SK-N-SH treated with all-trans-retinoic acid at 6 μM for 48 hours (cell line): Measurements from ENCODE around the gene OLA1.

ENCODE experiments used
- ATAC-seq: fragments of 200-7000 bp; cut with Tn5 transposase; 3 replicates; pipeline ENCODE4 v1.9.1; 2020; ENCODE audit warnings: mild to moderate bottlenecking, moderate library complexity
- ARNTL ChIP-seq: fragments of 450-650 bp; formaldehyde crosslinking; IDR thresholded peaks from 2 replicates; pipeline ENCODE4 v1.5.0; 2020; ENCODE audit warnings: low read depth, mild to moderate bottlenecking, moderate library complexity, borderline replicate concordance
- BACH2 ChIP-seq: fragments of 250-450 bp; sonication (Bioruptor Pico); IDR thresholded peaks from 2 replicates; pipeline ENCODE4 v1.9.0; 2021; ENCODE audit warnings: mild to moderate bottlenecking, borderline replicate concordance
- CREB5 ChIP-seq: fragments of 250-450 bp; sonication (Bioruptor Pico); IDR thresholded peaks from 2 replicates; pipeline ENCODE4 v1.5.1; 2020; ENCODE audit warnings: low read depth, mild to moderate bottlenecking, moderate library complexity
- CSDC2 ChIP-seq: fragments of 250-450 bp; sonication (Bioruptor Pico); IDR thresholded peaks from 2 replicates; pipeline ENCODE4 v1.5.0; 2020; ENCODE audit warnings: mild to moderate bottlenecking, moderate library complexity
- CSRNP3 ChIP-seq: fragments of 250-450 bp; sonication (Bioruptor Pico); IDR thresholded peaks from 2 replicates; pipeline ENCODE4 v1.5.1; 2021; ENCODE audit warnings: mild to moderate bottlenecking, moderate library complexity
- ESRRG ChIP-seq: fragments of 250-450 bp; sonication (Bioruptor Pico); IDR thresholded peaks from 2 replicates; pipeline ENCODE4 v1.6.1; 2021; ENCODE audit warnings: mild to moderate bottlenecking
- GLIS3 ChIP-seq: fragments of 250-450 bp; sonication (Bioruptor Pico); IDR thresholded peaks from 2 replicates; pipeline ENCODE4 v1.5.0; 2020; ENCODE audit warnings: mild to moderate bottlenecking, moderate library complexity
- ISL1 ChIP-seq: fragments of 250-450 bp; sonication (Bioruptor Pico); IDR thresholded peaks from 2 replicates; pipeline ENCODE4 v2.1.2; 2022; ENCODE audit warnings: mild to moderate bottlenecking, moderate library complexity
- OSR1 ChIP-seq: fragments of 250-450 bp; sonication (Bioruptor Pico); IDR thresholded peaks from 2 replicates; pipeline ENCODE4 v1.8.0; 2022; ENCODE audit warnings: moderate library complexity, mild to moderate bottlenecking, inconsistent platforms
- PPARA ChIP-seq: fragments of 250-450 bp; sonication (Bioruptor Pico); IDR thresholded peaks from 2 replicates; pipeline ENCODE4 v1.5.0; 2020; ENCODE audit warnings: mild to moderate bottlenecking, borderline replicate concordance
- RARB ChIP-seq: fragments of 250-450 bp; sonication (Bioruptor Pico); IDR thresholded peaks from 2 replicates; pipeline ENCODE4 v1.8.0; 2021; ENCODE audit warnings: mild to moderate bottlenecking, moderate library complexity
- SNAI2 ChIP-seq: fragments of 250-450 bp; sonication (Bioruptor Pico); IDR thresholded peaks from 2 replicates; pipeline ENCODE4 v1.5.0; 2020; ENCODE audit warnings: mild to moderate bottlenecking, moderate library complexity
- TCF4 ChIP-seq: fragments of 250-450 bp; sonication (Bioruptor Pico); IDR thresholded peaks from 2 replicates; pipeline ENCODE4 v1.8.0; 2021; ENCODE audit warnings: mild to moderate bottlenecking, moderate library complexity, borderline replicate concordance
- TOX ChIP-seq: fragments of 250-450 bp; sonication (Bioruptor Pico); IDR thresholded peaks from 2 replicates; pipeline ENCODE4 v1.8.0; 2021; ENCODE audit warnings: mild to moderate bottlenecking, moderate library complexity, borderline replicate concordance
- TSHZ2 ChIP-seq: fragments of 250-450 bp; sonication (Bioruptor Pico); IDR thresholded peaks from 2 replicates; pipeline ENCODE4 v1.5.0; 2020; ENCODE audit warnings: mild to moderate bottlenecking, moderate library complexity
- ZC3H10 ChIP-seq: fragments of 250-450 bp; sonication (Bioruptor Pico); IDR thresholded peaks from 2 replicates; pipeline ENCODE4 v1.5.1; 2021; ENCODE audit warnings: mild to moderate bottlenecking, moderate library complexity
- ZFP3 ChIP-seq: fragments of 250-450 bp; sonication (Bioruptor Pico); IDR thresholded peaks from 2 replicates; pipeline ENCODE4 v1.5.0; 2020; ENCODE audit warnings: mild to moderate bottlenecking, moderate library complexity
- ZFP30 ChIP-seq: fragments of 450-650 bp; formaldehyde crosslinking; IDR thresholded peaks from 2 replicates; pipeline ENCODE4 v1.5.0; 2022; ENCODE audit warnings: mild to moderate bottlenecking, moderate library complexity
- ZNF70 ChIP-seq: fragments of 450-650 bp; formaldehyde crosslinking; IDR thresholded peaks from 2 replicates; pipeline ENCODE4 v1.5.0; 2020; ENCODE audit warnings: mild to moderate bottlenecking, moderate library complexity
- ZNF8 ChIP-seq: fragments of 450-650 bp; formaldehyde crosslinking; IDR thresholded peaks from 2 replicates; pipeline ENCODE4 v1.5.0; 2020; ENCODE audit warnings: mild to moderate bottlenecking, moderate library complexity
- TF ChIP-seq, protein P1 (sequence below): fragments of 250-450 bp; sonication (Bioruptor Pico); IDR thresholded peaks from 2 replicates; pipeline ENCODE4 v1.8.0; 2020; ENCODE audit warnings: mild to moderate bottlenecking, moderate library complexity, borderline replicate concordance

Gene OLA1

GRCh38 chr2:174148833-174149232, 99.5 kb downstream of the OLA1 start:
- TF ChIP-seq ZNF70 (CRISPR knock-in tag) (no peak), ESRRG (no peak), CSRNP3 (no peak), ISL1 (CRISPR knock-in tag) (no peak), TSHZ2 (CRISPR knock-in tag) (no peak), TOX (CRISPR knock-in tag) (no peak)
- TF ChIP-seq, all 23 proteins: peak for 0

DNA sequence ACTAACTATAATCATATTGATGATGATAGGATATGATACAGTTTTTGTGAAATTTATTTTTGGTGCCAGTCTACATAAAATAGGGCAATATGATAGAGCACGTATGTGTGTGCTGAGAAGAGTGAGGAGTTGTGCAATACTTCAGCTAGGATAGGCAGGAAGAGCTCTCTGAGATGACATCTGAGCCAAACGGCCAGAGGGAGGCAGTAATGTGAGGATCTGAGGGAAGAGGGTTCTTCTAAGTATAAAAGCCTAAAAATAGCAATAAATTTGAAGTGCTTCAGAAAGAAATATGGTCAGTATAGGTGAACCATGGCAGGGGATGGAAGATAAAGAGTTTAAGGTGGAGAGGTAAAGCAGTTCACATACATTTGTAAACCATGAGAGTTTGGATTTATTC, 102.5 kb downstream of the OLA1 start:
- no peak for TF ChIP-seq ZFP30 (CRISPR knock-in tag)
- TF ChIP-seq ZC3H10 (CRISPR knock-in tag): no peak
- TF ChIP-seq TCF4 (CRISPR knock-in tag): no peak
- no peak for TF ChIP-seq CSRNP3
- TF ChIP-seq CREB5 (CRISPR knock-in tag): no peak
- TF ChIP-seq BACH2: no peak
- TF ChIP-seq, protein P1, sequence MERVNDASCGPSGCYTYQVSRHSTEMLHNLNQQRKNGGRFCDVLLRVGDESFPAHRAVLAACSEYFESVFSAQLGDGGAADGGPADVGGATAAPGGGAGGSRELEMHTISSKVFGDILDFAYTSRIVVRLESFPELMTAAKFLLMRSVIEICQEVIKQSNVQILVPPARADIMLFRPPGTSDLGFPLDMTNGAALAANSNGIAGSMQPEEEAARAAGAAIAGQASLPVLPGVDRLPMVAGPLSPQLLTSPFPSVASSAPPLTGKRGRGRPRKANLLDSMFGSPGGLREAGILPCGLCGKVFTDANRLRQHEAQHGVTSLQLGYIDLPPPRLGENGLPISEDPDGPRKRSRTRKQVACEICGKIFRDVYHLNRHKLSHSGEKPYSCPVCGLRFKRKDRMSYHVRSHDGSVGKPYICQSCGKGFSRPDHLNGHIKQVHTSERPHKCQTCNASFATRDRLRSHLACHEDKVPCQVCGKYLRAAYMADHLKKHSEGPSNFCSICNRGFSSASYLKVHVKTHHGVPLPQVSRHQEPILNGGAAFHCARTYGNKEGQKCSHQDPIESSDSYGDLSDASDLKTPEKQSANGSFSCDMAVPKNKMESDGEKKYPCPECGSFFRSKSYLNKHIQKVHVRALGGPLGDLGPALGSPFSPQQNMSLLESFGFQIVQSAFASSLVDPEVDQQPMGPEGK: no peak
- TF ChIP-seq RARB (CRISPR knock-in tag): no peak
- TF ChIP-seq TSHZ2 (CRISPR knock-in tag): no peak
- no peak for TF ChIP-seq TOX (CRISPR knock-in tag)
- TF ChIP-seq ZFP3 (CRISPR knock-in tag): no peak
- no peak for TF ChIP-seq GLIS3 (CRISPR knock-in tag)
- no peak for TF ChIP-seq ARNTL (CRISPR knock-in tag)
- TF ChIP-seq ZNF8 (CRISPR knock-in tag): no peak
- TF ChIP-seq OSR1 (CRISPR knock-in tag): no peak
- no peak for TF ChIP-seq PPARA (CRISPR knock-in tag)
- no peak for TF ChIP-seq ESRRG
- TF ChIP-seq ZNF70 (CRISPR knock-in tag): no peak
- TF ChIP-seq SNAI2: no peak
- TF ChIP-seq CSDC2 (CRISPR knock-in tag): no peak
- no peak for ATAC-seq

More at GRCh38 chr2:174148833-174149232, 99.5 kb downstream of the OLA1 start:
- ATAC-seq: no peak
